T-cell (primary cell): Measurements from ENCODE around the gene LRRC27. TPM values are rescaled to one million over a fixed set of nuclear protein-coding genes. Genes with fewer than 3 reads are reported as not detected.

Experiments
- ATAC-seq, 4 experiments: fragments of 200-7000 bp in 3 of 4; fragments of 150-1000 bp in 1 of 4; cut with Tn5 transposase; replicated peaks in 1 of 4; 1 replicate in 3 of 4; 2 replicates in 1 of 4; pipeline ENCODE4 v1.10.0; 2021; ENCODE audit warnings: moderate library complexity in 3 of 4, mild to moderate bottlenecking in 2 of 4, moderate number of reproducible peaks in 1 of 4
- CTCF ChIA-PET, 2 donors: fragments of 300-600 bp; sonication (Branson Sonifier 250); formaldehyde crosslinking; loops; one replicate each; lab custom pipeline; 2022; ENCODE audit warnings: antibody characterized with exemption in 2 of 2; lab: Charles Lee
- POLR2A ChIA-PET, 2 donors: fragments of 300-600 bp; sonication (Branson Sonifier 250); formaldehyde crosslinking; loops; one replicate each; lab custom pipeline; 2022; ENCODE audit warnings: antibody characterized with exemption in 2 of 2; lab: Charles Lee
- DNase-seq, 35 experiments: peaks; one replicate each; pipeline versions ENCODE4 v3.0.0 to v3.0.0-alpha.2; 2013 to 2023
- H3K27ac ChIP-seq: one replicate; pipeline ENCODE4 v1.5.1; 2013; ENCODE audit warnings: low read length
- H3K27me3 ChIP-seq, 2 experiments: replicated peaks in 1 of 2; 1 replicate in 1 of 2; 2 replicates in 1 of 2; pipeline versions ENCODE4 v1.6.1 to v1.7.0; 2013; ENCODE audit warnings: low read length in 1 of 2, mixed read lengths in 1 of 2; ENCODE audit not compliant: control insufficient read depth in 2 of 2, insufficient read depth in 2 of 2; ENCODE audit errors: extremely low read depth in 1 of 2
- H3K36me3 ChIP-seq, 2 donors: 1 replicate in 1 of 2; 2 replicates in 1 of 2; pipeline versions ENCODE4 v1.6.1 to v1.7.0; 2013; ENCODE audit warnings: low read length in 1 of 2; ENCODE audit not compliant: control insufficient read depth in 2 of 2, insufficient read depth in 1 of 2; ENCODE audit errors: extremely low read depth in 1 of 2
- H3K4me1 ChIP-seq, 2 experiments: 1 replicate in 1 of 2; 2 replicates in 1 of 2; pipeline versions ENCODE4 v1.6.1 to v1.7.0; 2013; ENCODE audit warnings: low read length in 2 of 2, mixed read lengths in 1 of 2; ENCODE audit not compliant: insufficient read depth in 2 of 2, control insufficient read depth in 1 of 2; ENCODE audit errors: extremely low read depth in 1 of 2
- H3K4me3 ChIP-seq, 2 donors: 1 replicate in 1 of 2; 2 replicates in 1 of 2; pipeline versions ENCODE4 v1.5.1 to v1.7.0; 2013; ENCODE audit warnings: mild to moderate bottlenecking in 2 of 2, low read length in 1 of 2, moderate library complexity in 1 of 2; ENCODE audit not compliant: control insufficient read depth in 1 of 2; ENCODE audit errors: extremely low read depth in 1 of 2
- H3K9me3 ChIP-seq: 2 replicates; pipeline ENCODE4 v1.7.0; 2013
- H3K27ac Mint-ChIP-seq, 2 donors: one replicate each; pipeline ENCODE4 v1.8.0; 2020 to 2021; ENCODE audit warnings: mild to moderate bottlenecking in 2 of 2, mixed read lengths in 2 of 2
- H3K27me3 Mint-ChIP-seq, 2 donors: one replicate each; pipeline ENCODE4 v1.8.0; 2021 to 2022; ENCODE audit warnings: mixed read lengths in 2 of 2
- H3K36me3 Mint-ChIP-seq: one replicate; pipeline ENCODE4 v1.8.0; 2021; ENCODE audit warnings: mixed read lengths
- H3K4me1 Mint-ChIP-seq, 3 donors: one replicate each; pipeline ENCODE4 v1.8.0; 2020 to 2022; ENCODE audit warnings: mixed read lengths in 3 of 3, mild to moderate bottlenecking in 1 of 3
- H3K4me3 Mint-ChIP-seq, 3 donors: one replicate each; pipeline ENCODE4 v1.8.0; 2020 to 2022; ENCODE audit warnings: mild to moderate bottlenecking in 3 of 3, mixed read lengths in 3 of 3, moderate library complexity in 3 of 3
- H3K9me3 Mint-ChIP-seq, 3 donors: one replicate each; pipeline ENCODE4 v1.8.0; 2020 to 2022; ENCODE audit warnings: mixed read lengths in 3 of 3
- WGBS: methylation state at CpG from one replicate; pipeline ENCODE4 v1.1.5; 2013; ENCODE audit warnings: missing lambda C conversion rate; ENCODE audit not compliant: insufficient coverage; 5-methylcytosine and 5-hydroxymethylcytosine counted together
- total RNA-seq, 35 experiments: library from RNA in 6 of 35; stranded (reverse) in 6 of 35; fragments of 120-200 nt in 1 of 35; gene quantifications; one replicate each; pipeline versions ENCODE4 v1.2.1 to v1.2.4 and lab custom pipeline; 2013 to 2026

The LRRC27 gene
- total RNA-seq, 5 donors from 2014 or later (not counting 1 experiment from before 2014, with no cell fraction given), result 3.1 to 7.8 (median 7.0) TPM

DNA sequence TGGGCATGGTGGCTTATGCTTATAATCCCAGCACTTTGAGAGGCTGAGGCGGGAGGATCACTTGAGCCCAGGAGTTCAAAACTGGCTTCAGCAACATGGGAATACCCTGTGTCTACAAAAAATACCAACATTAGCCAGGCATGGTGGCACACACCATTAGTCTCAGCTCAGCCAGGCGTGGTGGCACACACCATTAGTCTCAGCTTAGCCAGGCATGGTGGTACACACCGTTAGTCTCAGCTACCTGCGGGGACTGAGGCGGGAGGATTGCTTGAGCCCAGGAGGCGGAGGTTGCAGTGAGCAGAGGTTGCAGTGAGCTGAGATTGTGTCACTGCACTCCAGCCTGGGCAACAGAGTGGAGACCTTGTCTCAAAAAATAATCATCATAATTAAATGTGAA, 9.0 kb downstream of the LRRC27 start:
- Mint-ChIP-seq H3K36me3 (peaks cover 32% of the 10 kb centered on the region), H3K27ac (no peak overlapping the region), H3K9me3 (peaks cover 0 to 4% (median 3%) of the 10 kb centered on the region in 3 donors), H3K4me1 (peaks cover 12 to 15% (median 15%) of the 10 kb centered on the region in 3 donors), H3K27me3 (no peaks in the 10 kb centered on the region), H3K4me3 (no peak overlapping the region)
- DNase-seq, result no peak
- Histone ChIP-seq H3K4me1 (peaks cover 4 to 12% of the 10 kb centered on the region in 2 experiments), H3K4me3 (no peak overlapping the region), H3K9me3 (no peaks in the 10 kb centered on the region), H3K36me3 (no peaks in the 10 kb centered on the region), H3K27ac (no peak overlapping the region), H3K27me3 (no peaks in the 10 kb centered on the region)
- ATAC-seq, result no peak
- POLR2A ChIA-PET, result no interaction called here
- CTCF ChIA-PET, result no interaction called here
- 94% methylated on average over 3 of the region's 6 CpGs for WGBS

DNA sequence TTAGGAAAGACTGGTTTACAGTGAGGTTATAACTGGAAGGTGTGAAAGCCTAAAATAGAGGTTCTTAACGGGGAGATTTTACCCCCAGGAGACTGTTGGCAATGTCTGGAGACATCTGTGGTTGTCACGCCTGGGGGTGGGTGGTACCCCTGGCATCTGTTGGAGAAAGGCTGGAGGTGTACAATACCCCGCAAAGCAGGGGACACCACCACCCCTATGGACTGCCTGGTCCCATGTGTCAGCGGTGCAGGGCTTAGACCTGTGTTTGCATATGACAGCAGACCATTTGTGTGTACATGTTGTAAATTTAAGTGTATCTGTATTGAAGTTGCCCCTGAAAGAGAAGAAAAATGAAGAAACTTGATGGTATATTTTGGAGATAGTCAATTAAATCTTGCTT, 9.8 kb downstream of the LRRC27 start:
- Mint-ChIP-seq H3K4me1 (peaks cover 9 to 10% (median 9%) of the 10 kb centered on the region in 3 donors), H3K9me3 (peaks cover 0 to 4% (median 3%) of the 10 kb centered on the region in 3 donors), H3K36me3 (peaks cover 35% of the 10 kb centered on the region), H3K4me3 (no peak overlapping the region), H3K27ac (no peak overlapping the region), H3K27me3 (no peaks in the 10 kb centered on the region)
- no peaks in the 10 kb centered on the region for H3K36me3 ChIP-seq
- H3K9me3 ChIP-seq, result no peaks in the 10 kb centered on the region
- ATAC-seq (no peak), DNase-seq (no peak)
- H3K27ac ChIP-seq, result no peak overlapping the region
- ChIA-PET POLR2A (no interaction called here), CTCF (no interaction called here)
- no peak overlapping the region for H3K4me3 ChIP-seq
- WGBS, result 71% methylated on average over 1 of the region's 4 CpGs
- H3K4me1 ChIP-seq, result peaks cover 0 to 6% of the 10 kb centered on the region in 2 experiments
- no peaks in the 10 kb centered on the region for H3K27me3 ChIP-seq

DNA sequence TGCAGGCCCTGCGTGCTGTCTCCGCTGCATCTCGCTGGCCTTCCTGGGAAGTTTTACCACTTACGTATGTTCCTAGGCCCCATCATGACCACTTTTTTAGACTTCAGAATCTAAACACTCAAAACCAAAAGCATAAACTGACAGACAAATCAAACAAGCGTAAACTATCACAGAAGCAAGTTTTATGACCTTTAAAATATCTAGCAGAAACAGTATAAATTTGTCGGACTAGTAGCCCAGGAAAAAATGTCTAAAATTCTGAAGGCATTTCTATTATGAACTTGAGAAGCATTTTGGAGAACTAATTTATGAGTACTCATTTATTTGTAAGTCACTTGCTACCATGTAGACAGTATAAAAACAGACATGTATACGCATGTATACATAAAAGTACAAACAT, 10.6 kb downstream of the LRRC27 start:
- ChIA-PET POLR2A (no interaction called here), CTCF (no interaction called here)
- Histone ChIP-seq H3K4me1 (peaks cover 0 to under 1% of the 10 kb centered on the region in 2 experiments), H3K27ac (no peak overlapping the region), H3K4me3 (no peak overlapping the region), H3K36me3 (no peaks in the 10 kb centered on the region), H3K9me3 (no peaks in the 10 kb centered on the region), H3K27me3 (no peaks in the 10 kb centered on the region)
- H3K36me3 Mint-ChIP-seq, result peaks cover 39% of the 10 kb centered on the region
- H3K27me3 Mint-ChIP-seq, result no peaks in the 10 kb centered on the region
- peaks cover 1 to 2% (median 2%) of the 10 kb centered on the region in 3 donors for H3K4me1 Mint-ChIP-seq
- H3K4me3 Mint-ChIP-seq, result no peak overlapping the region
- no peak overlapping the region for H3K27ac Mint-ChIP-seq
- 100% methylated on average over 4 of the region's 7 CpGs for WGBS
- peaks cover 0 to 4% (median 3%) of the 10 kb centered on the region in 3 donors for H3K9me3 Mint-ChIP-seq
- DNase-seq (no peak), ATAC-seq (no peak)

DNA sequence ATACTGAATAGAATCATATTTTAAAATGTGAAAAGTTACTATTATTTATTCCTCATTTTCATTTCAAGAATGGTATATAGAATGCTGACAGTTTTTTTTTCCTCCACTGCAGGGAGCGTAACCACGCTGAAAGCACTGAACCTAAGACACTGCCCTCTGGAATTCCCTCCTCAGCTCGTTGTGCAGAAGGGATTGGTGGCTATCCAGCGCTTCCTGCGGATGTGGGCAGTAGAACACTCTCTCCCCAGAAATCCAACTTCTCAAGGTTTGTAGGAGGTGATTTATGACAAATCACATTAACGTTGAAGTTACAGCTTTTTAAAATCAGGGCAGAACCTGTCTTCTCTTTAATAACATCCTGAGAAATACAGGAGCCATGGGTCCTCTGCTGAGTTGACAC, 12.4 kb downstream of the LRRC27 start:
- Mint-ChIP-seq H3K4me1 (no peaks in the 10 kb centered on the region), H3K9me3 (peaks cover 0 to 4% (median 3%) of the 10 kb centered on the region in 3 donors), H3K36me3 (peaks cover 39% of the 10 kb centered on the region), H3K27ac (no peak overlapping the region), H3K4me3 (no peak overlapping the region), H3K27me3 (no peaks in the 10 kb centered on the region)
- Histone ChIP-seq H3K27me3 (no peaks in the 10 kb centered on the region), H3K36me3 (peaks cover 0 to 4% of the 10 kb centered on the region in 2 donors), H3K4me3 (no peak overlapping the region), H3K9me3 (no peaks in the 10 kb centered on the region), H3K27ac (no peak overlapping the region), H3K4me1 (no peaks in the 10 kb centered on the region)
- DNase-seq, result no peak
- CTCF ChIA-PET, result no interaction called here
- no peak for ATAC-seq
- WGBS, result no CpG with 5 or more reads among the region's 6 CpGs
- POLR2A ChIA-PET, result no interaction called here

DNA sequence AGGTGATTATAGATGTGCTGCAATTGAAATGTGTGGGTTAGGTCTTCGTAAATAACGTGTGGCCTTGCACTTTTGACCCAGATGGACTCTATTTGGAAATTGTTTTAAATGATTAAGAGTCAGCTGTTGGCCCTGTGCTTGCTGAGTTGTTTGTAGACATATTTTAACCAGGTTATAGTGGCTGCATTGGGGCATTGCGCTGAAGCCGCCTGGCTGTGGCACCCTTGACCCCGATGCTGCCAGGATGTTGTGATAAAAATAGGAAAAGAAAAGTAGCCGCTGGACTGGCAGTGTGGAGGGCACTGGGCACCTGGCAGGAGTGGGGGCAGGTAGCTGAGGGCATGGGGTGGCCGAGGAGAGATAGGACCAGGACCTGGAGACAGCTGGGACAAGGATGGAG, 13.4 kb downstream of the LRRC27 start:
- 87% methylated on average over 7 of the region's 7 CpGs for WGBS
- ATAC-seq (no peak), DNase-seq (no peak)
- no peak overlapping the region for H3K4me3 ChIP-seq
- Mint-ChIP-seq H3K4me3 (no peak overlapping the region), H3K27ac (no peak overlapping the region), H3K27me3 (no peaks in the 10 kb centered on the region), H3K9me3 (peaks cover 0 to 4% (median 3%) of the 10 kb centered on the region in 3 donors), H3K4me1 (no peaks in the 10 kb centered on the region), H3K36me3 (peaks cover 35% of the 10 kb centered on the region)
- H3K36me3 ChIP-seq, result peaks cover 0 to 4% of the 10 kb centered on the region in 2 donors
- H3K27ac ChIP-seq, result no peak overlapping the region
- no peaks in the 10 kb centered on the region for H3K4me1 ChIP-seq
- H3K9me3 ChIP-seq, result no peaks in the 10 kb centered on the region
- H3K27me3 ChIP-seq, result no peaks in the 10 kb centered on the region
- ChIA-PET POLR2A (no interaction called here), CTCF (no interaction called here)

DNA sequence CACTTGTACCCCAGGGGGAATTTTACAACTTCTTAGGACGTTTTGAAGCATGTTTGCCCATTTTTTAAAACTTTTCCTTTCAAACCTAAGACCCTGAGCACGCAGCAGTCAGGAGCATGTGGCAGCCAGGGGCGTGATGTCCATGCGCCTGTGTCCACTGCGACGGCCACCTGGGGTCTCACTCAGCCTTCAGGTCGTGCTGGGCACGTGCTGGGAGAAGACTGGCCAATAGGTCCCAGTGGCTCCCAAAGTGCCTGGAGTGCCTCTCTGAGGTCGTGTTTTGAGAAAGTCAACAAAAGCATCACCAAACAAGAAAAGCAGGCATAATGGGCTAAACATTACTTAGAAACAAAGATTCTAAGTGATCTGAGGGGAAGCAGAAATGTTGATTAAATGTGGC, 14.8 kb downstream of the LRRC27 start:
- WGBS, result 91% methylated on average over 8 of the region's 9 CpGs
- no peak overlapping the region for H3K4me3 ChIP-seq
- H3K9me3 ChIP-seq, result no peaks in the 10 kb centered on the region
- ATAC-seq (no peak), DNase-seq (no peak)
- no peaks in the 10 kb centered on the region for H3K4me1 ChIP-seq
- H3K9me3 Mint-ChIP-seq, result peaks cover 0 to 4% (median 3%) of the 10 kb centered on the region in 3 donors
- no peak overlapping the region for H3K4me3 Mint-ChIP-seq
- H3K36me3 Mint-ChIP-seq, result peaks cover 29% of the 10 kb centered on the region
- CTCF ChIA-PET, result no interaction called here
- H3K27me3 Mint-ChIP-seq, result no peaks in the 10 kb centered on the region
- no peak overlapping the region for H3K27ac ChIP-seq
- peaks cover 0 to 4% of the 10 kb centered on the region in 2 donors for H3K36me3 ChIP-seq
- no peak overlapping the region for H3K27ac Mint-ChIP-seq
- H3K27me3 ChIP-seq, result no peaks in the 10 kb centered on the region
- H3K4me1 Mint-ChIP-seq, result no peaks in the 10 kb centered on the region
- POLR2A ChIA-PET, result no interaction called here
